DMS153 (cell line): ENCODE data around the gene TIFAB.
"Not testable (repeated sequence)": the region's sequence is repeated elsewhere in the genome, so short reads cannot be mapped to it uniquely, and the experiment has no call there.

Source experiments
- DNase-seq: peaks from one replicate; lab custom pipeline; 2025; lab: John Stamatoyannopoulos, UW

TIFAB gene

GRCh38 chr5:135452321-135453030, at the start of gene TIFAB:
Gene TIFAB (minus strand): TSS chr5:135452351. CDS start chr5:135449939, 2,412 bp downstream.
- DNase-seq = no peak

GRCh38 chr5:135498637-135498995, 46.5 kb upstream of the TIFAB start:
- no peak for DNase-seq

GRCh38 chr5:135497971-135498636, 46.0 kb upstream of the TIFAB start:
- no peak for DNase-seq

- DNase-seq = not testable (repeated sequence)
Observed at GRCh38 chr5:135495531-135495930, 43.4 kb upstream of the TIFAB start.

- no peak for DNase-seq
Observed at GRCh38 chr5:135494196-135494595, 42.0 kb upstream of the TIFAB start.

- DNase-seq = no peak
Observed at GRCh38 chr5:135493406-135494180, 41.4 kb upstream of the TIFAB start.

GRCh38 chr5:135492319-135492626, 40.1 kb upstream of the TIFAB start:
- no peak for DNase-seq

GRCh38 chr5:135491552-135492318, 39.6 kb upstream of the TIFAB start:
- DNase-seq = peak; percentile 81

GRCh38 chr5:135491038-135491551, 38.9 kb upstream of the TIFAB start:
- DNase-seq = no peak

- DNase-seq = no peak
Observed at GRCh38 chr5:135490245-135491037, 38.3 kb upstream of the TIFAB start.

GRCh38 chr5:135489466-135490244, 37.5 kb upstream of the TIFAB start:
- no peak for DNase-seq

- peak; percentile 44 for DNase-seq
Observed at GRCh38 chr5:135488727-135489465, 36.7 kb upstream of the TIFAB start.

GRCh38 chr5:135487839-135488514, 35.8 kb upstream of the TIFAB start:
- DNase-seq = no peak

GRCh38 chr5:135487037-135487395, 34.9 kb upstream of the TIFAB start:
- no peak for DNase-seq

- no peak for DNase-seq
Observed at GRCh38 chr5:135486131-135487036, 34.2 kb upstream of the TIFAB start.

- DNase-seq = no peak
Observed at GRCh38 chr5:135484674-135485086, 32.5 kb upstream of the TIFAB start.

- DNase-seq = no peak
Observed at GRCh38 chr5:135483254-135483653, 31.1 kb upstream of the TIFAB start.

GRCh38 chr5:135482381-135482933, 30.3 kb upstream of the TIFAB start:
- no peak for DNase-seq
